ENCODE measurements around the gene PGR. TPM values are rescaled to one million over a fixed set of nuclear protein-coding genes. Genes with fewer than 3 reads are reported as not detected.
A peak's percentile ranks its signal among the peaks of the same experiment; 100 is the strongest.

Gene PGR
- total RNA-seq, 4 donors from 2014 or later, result 0.20 to 1.9 (median 1.4) TPM

DNA sequence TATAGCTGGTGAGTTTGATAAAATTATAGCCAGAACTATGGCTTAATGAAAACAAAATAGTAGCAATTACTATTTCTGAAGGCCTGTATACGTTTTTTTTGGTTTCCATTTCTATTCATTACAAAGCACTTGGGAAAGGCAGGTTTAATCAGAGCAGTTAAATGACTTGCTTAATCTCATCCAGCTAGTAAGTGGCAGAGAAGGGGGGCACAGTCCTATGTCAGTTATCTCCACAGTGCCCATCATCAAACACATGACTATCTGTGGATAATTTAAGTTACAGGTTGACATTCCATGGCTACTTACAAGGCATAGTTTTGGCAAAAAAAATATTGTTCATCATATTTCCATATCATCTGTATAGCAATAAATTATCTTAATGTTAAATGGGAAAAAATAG lies 93.7 kb downstream of the PGR start:
- no peaks in the 10 kb centered on the region for H3K9me3 ChIP-seq
- no peaks in the 10 kb centered on the region for H3K27me3 ChIP-seq
- in situ Hi-C loops (cut with MboI; ENCODE audit: low sequenced_read_pairs in 4 of 4) (no loop called here), intact Hi-C loops (cut with DNase I; ENCODE audit: low total_unique reads) (no loop called here)
- H3K4me3 ChIP-seq, result no peak overlapping the region
- no peaks in the 10 kb centered on the region for H3K36me3 ChIP-seq
- H3K27ac ChIP-seq, result no peak overlapping the region
- H3K4me1 ChIP-seq, result no peaks in the 10 kb centered on the region
- DNase-seq (no peak), ATAC-seq (no peak)
- TF ChIP-seq, protein P1, sequence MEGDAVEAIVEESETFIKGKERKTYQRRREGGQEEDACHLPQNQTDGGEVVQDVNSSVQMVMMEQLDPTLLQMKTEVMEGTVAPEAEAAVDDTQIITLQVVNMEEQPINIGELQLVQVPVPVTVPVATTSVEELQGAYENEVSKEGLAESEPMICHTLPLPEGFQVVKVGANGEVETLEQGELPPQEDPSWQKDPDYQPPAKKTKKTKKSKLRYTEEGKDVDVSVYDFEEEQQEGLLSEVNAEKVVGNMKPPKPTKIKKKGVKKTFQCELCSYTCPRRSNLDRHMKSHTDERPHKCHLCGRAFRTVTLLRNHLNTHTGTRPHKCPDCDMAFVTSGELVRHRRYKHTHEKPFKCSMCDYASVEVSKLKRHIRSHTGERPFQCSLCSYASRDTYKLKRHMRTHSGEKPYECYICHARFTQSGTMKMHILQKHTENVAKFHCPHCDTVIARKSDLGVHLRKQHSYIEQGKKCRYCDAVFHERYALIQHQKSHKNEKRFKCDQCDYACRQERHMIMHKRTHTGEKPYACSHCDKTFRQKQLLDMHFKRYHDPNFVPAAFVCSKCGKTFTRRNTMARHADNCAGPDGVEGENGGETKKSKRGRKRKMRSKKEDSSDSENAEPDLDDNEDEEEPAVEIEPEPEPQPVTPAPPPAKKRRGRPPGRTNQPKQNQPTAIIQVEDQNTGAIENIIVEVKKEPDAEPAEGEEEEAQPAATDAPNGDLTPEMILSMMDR (IDR thresholded peaks at IDR 0.05 in 4 of 5, conservative IDR thresholded peaks at IDR 0.05 in 1 of 5), result no peak
- TF ChIP-seq POLR2A (IDR thresholded peaks at IDR 0.05), result no peak

DNA sequence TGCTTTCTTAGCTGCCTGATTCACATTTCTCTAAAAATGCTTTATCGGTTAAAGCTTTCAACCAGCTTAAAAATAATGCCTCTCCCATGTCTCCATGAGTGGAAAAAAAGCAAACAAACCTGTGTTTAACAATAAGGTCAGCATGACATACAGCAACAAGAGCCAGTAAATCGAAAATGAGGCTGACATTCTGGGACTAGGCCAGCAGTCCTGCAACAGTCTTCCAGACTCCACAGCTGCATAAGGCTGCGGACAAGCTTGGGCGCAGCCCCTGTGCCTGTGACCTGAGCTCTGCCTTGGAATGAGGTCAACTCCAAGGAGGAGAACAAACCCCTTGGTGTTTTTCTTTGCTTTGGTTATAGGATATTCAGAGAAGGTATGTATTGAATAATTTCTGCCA lies 95.5 kb downstream of the PGR start:
- Histone ChIP-seq H3K36me3 (no peaks in the 10 kb centered on the region), H3K9me3 (no peaks in the 10 kb centered on the region), H3K27me3 (no peaks in the 10 kb centered on the region), H3K4me3 (no peak overlapping the region), H3K4me1 (no peaks in the 10 kb centered on the region), H3K27ac (no peak overlapping the region)
- peak; percentile 36 to 52 for ATAC-seq
- intact Hi-C loops (cut with DNase I; ENCODE audit: low total_unique reads) (no loop called here), in situ Hi-C loops (cut with MboI; ENCODE audit: low sequenced_read_pairs in 4 of 4) (no loop called here)
- DNase-seq, result peak; percentile 16 to 35
- TF ChIP-seq POLR2A (IDR thresholded peaks at IDR 0.05), result no peak
- TF ChIP-seq, protein P1 (IDR thresholded peaks at IDR 0.05 in 4 of 5, conservative IDR thresholded peaks at IDR 0.05 in 1 of 5), result no peak

GRCh38 chr11:101032991-101033390 lies 96.6 kb downstream of the PGR start:
- Histone ChIP-seq H3K9me3 (no peaks in the 10 kb centered on the region), H3K27me3 (no peaks in the 10 kb centered on the region), H3K4me3 (no peak overlapping the region), H3K36me3 (no peaks in the 10 kb centered on the region), H3K27ac (no peak overlapping the region), H3K4me1 (no peaks in the 10 kb centered on the region)
- in situ Hi-C loops (cut with MboI; ENCODE audit: low sequenced_read_pairs in 4 of 4), result no loop called here
- ATAC-seq (no peak), DNase-seq (no peak)
- intact Hi-C loops (cut with DNase I; ENCODE audit: low total_unique reads), result no loop called here
- TF ChIP-seq, protein P1 (IDR thresholded peaks at IDR 0.05 in 4 of 5, conservative IDR thresholded peaks at IDR 0.05 in 1 of 5), result no peak
- no peak for TF ChIP-seq POLR2A (IDR thresholded peaks at IDR 0.05)

DNA sequence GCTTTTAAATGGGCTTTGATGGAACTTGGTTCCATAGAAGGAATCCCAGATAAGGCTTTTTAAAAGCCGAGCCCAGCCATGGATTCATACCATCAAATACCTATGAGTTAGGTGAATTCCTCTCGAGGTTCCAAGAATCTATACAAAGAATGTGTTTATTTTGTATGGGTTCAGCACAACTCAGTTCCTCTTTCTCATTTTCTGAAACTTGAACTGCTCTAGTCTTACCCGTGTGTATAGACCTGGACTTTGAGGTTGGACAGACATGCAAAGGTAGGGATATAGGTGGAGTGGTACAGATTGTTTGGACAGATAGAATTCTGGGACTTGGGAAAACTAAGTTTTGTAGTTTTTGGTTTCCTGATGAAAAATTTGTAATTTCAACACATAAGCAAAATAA lies 97.9 kb downstream of the PGR start:
- no peak for ATAC-seq
- H3K36me3 ChIP-seq, result no peaks in the 10 kb centered on the region
- TF ChIP-seq POLR2A (IDR thresholded peaks at IDR 0.05), result no peak
- TF ChIP-seq, protein P1 (IDR thresholded peaks at IDR 0.05 in 4 of 5, conservative IDR thresholded peaks at IDR 0.05 in 1 of 5), result no peak
- in situ Hi-C loops (cut with MboI; ENCODE audit: low sequenced_read_pairs in 4 of 4), result no loop called here
- H3K27me3 ChIP-seq, result no peaks in the 10 kb centered on the region
- DNase-seq, result no peak
- no peak overlapping the region for H3K4me3 ChIP-seq
- intact Hi-C loops (cut with DNase I; ENCODE audit: low total_unique reads), result no loop called here
- no peak overlapping the region for H3K27ac ChIP-seq
- H3K4me1 ChIP-seq, result no peaks in the 10 kb centered on the region
- H3K9me3 ChIP-seq, result no peaks in the 10 kb centered on the region

DNA sequence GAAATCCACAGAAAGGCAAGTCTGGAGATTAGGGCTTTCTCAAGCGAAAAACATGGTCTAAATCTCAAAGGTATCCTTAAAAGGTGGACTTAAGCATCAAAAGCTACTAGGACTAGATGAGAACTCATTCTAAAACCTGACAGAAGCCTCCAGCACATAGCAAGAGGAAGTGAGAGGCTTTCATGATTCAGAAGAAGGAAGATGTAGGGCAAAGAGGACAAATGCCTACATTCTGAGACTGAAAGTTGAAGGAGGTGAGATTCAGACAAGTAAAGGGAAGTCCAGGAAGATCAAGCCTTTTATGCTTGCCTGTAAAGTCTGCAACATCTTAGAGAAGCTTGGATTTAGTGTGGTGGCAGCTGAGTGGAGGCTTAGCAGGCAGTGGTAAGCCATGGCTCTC lies 98.9 kb downstream of the PGR start:
- intact Hi-C loops (cut with DNase I; ENCODE audit: low total_unique reads), result no loop called here
- Histone ChIP-seq H3K36me3 (no peaks in the 10 kb centered on the region), H3K9me3 (no peaks in the 10 kb centered on the region), H3K4me3 (no peak overlapping the region), H3K27ac (no peak overlapping the region), H3K27me3 (no peaks in the 10 kb centered on the region), H3K4me1 (no peaks in the 10 kb centered on the region)
- ATAC-seq, result no peak
- no peak for DNase-seq
- TF ChIP-seq, protein P1 (IDR thresholded peaks at IDR 0.05 in 4 of 5, conservative IDR thresholded peaks at IDR 0.05 in 1 of 5), result no peak
- no peak for TF ChIP-seq POLR2A (IDR thresholded peaks at IDR 0.05)
- in situ Hi-C loops (cut with MboI; ENCODE audit: low sequenced_read_pairs in 4 of 4), result no loop called here

Measured in gastrocnemius medialis (tissue), 4 donors.